Skin epidermis (tissue), 12 donors: ENCODE results near the gene CFAP58.

Experiments used
- H3K27ac ChIP-seq, 21 experiments: fragments of 200-600 bp; sonication (generic) in 11 of 21; one replicate each; pipeline ENCODE4 v1.5.0; 2020; ENCODE audit warnings: mild to moderate bottlenecking in 3 of 21, inconsistent platforms in 2 of 21, moderate library complexity in 2 of 21
- H3K4me3 ChIP-seq, 7 experiments: fragments of 200-600 bp; sonication (generic) in 2 of 7; one replicate each; pipeline ENCODE4 v1.5.0; 2020; ENCODE audit warnings: inconsistent platforms in 2 of 7, mild to moderate bottlenecking in 2 of 7, moderate library complexity in 1 of 7

CFAP58 gene

DNA sequence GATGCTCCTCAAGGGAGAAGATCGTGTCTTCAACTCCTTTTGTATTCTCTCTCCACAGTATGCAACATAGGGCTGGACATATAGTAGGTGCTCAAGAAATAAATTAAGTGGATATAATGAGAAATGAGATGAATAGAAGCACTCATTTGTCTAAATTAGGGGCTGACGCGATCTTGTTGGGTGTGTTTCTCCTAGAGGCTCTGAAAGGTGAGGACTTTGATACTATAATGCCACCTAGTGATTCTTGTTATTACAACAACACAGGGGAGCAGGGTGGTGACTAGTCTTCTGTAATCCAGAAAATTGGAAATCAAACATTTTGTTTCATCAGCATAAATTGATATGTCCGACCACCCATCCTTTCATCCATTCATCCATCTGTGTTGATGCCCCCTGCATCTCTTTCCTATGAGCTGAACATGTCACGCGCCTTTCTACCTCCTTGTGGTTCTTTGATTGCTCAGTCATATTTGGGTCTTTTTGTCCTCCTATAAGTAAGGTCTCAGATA is 3.5 kb upstream of the CFAP58 start:
- H3K27ac ChIP-seq = peak overlapping the region in 19 of 21 experiments; percentile 10 to 88 (median 75)
- H3K4me3 ChIP-seq = peak overlapping the region in 1 of 7 experiments; percentile 6

GRCh38 chr10:104351061-104351702 is 2.5 kb upstream of the CFAP58 start:
- H3K4me3 ChIP-seq = no peak overlapping the region
- H3K27ac ChIP-seq = peak overlapping the region in 19 of 21 experiments; percentile 40 to 88 (median 69)

DNA sequence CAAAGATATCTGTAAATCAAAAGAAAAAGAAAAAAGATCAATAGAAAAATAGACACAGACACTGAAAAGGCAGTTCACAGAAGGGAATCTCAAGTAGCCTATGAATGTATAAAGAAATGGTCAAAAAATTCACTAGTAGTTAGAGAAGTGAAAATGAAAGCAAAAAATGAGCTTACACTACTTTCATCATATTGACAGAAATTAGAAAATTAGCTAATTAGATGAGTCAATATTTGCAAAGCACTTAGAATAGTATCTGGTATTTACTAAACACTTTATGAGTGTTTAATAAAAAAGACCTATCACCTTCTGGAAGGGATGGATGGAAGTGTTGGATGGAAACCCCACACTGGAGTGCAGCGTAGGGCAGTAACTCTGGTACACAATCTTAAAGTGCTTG is 1.7 kb upstream of the CFAP58 start:
- H3K27ac ChIP-seq = peak overlapping the region in 16 of 21 experiments; percentile 12 to 88 (median 65)

GRCh38 chr10:104359811-104360210 is 6.2 kb downstream of the CFAP58 start:
- no peak overlapping the region for H3K27ac ChIP-seq
- H3K4me3 ChIP-seq = no peak overlapping the region

More for the DNA sequence above, 1.7 kb upstream of the CFAP58 start:
- H3K4me3 ChIP-seq = peak overlapping the region in 1 of 7 experiments; percentile 7

GRCh38 chr10:104367904-104368303 is 14.3 kb downstream of the CFAP58 start:
- H3K27ac ChIP-seq = no peak overlapping the region
- no peak overlapping the region for H3K4me3 ChIP-seq

DNA sequence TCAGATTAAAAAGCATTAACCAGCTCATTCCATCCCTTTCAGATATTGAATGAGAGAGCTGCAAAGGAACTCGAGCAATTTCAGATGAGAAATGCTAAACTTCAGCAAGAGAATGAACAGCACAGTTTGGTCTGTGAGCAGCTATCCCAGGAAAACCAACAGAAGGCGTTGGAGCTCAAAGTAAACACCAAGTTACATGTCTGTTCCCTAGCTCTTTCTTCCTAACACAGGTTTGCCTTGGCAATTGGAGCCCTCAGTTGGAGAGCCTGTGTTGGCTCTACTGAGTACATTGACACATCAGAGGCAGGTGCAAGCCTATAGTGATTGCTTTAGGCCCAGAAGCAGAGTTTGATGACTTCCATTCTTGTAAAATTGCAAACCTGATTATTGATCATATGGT is 14.7 kb downstream of the CFAP58 start:
- no peak overlapping the region for H3K4me3 ChIP-seq
- no peak overlapping the region for H3K27ac ChIP-seq

- H3K4me3 ChIP-seq = no peak overlapping the region
- H3K27ac ChIP-seq = no peak overlapping the region
These were observed 18.1 kb downstream of the CFAP58 start for GRCh38 chr10:104371753-104372152.

- Histone ChIP-seq H3K4me3 (no peak overlapping the region), H3K27ac (no peak overlapping the region)
These were observed 21.0 kb downstream of the CFAP58 start for GRCh38 chr10:104374591-104374990.

DNA sequence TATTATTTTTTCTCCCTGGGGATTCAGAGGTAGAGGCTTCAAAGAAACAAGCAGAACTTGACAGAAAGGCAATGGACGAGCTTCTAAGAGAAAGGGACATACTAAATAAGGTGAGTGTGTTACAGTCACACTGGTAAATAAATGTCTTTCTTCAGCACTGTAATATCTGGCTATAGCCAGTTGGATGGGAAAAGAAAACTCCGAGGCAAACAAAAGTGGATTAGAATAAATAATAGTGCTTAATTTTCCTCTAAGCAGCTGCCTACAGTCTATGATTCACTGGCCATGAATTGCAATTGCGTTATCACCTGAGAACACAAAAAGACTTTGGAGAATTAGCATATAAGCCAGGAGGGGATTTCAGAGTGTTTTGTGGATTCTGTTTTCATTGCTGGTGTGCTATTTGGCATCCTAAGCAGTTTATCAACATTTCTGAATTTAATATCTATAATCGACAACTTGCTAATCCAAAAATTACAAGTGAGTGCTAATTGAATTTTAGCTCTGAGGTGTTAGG is 23.2 kb downstream of the CFAP58 start:
- Histone ChIP-seq H3K27ac (no peak overlapping the region), H3K4me3 (no peak overlapping the region)

- Histone ChIP-seq H3K27ac (no peak overlapping the region), H3K4me3 (no peak overlapping the region)
These were observed 26.7 kb downstream of the CFAP58 start for GRCh38 chr10:104380336-104380735.

GRCh38 chr10:104387130-104387888 is 33.7 kb downstream of the CFAP58 start:
- no peak overlapping the region for H3K27ac ChIP-seq
- no peak overlapping the region for H3K4me3 ChIP-seq

GRCh38 chr10:104388830-104389229 is 35.2 kb downstream of the CFAP58 start:
- Histone ChIP-seq H3K4me3 (no peak overlapping the region), H3K27ac (no peak overlapping the region)

DNA sequence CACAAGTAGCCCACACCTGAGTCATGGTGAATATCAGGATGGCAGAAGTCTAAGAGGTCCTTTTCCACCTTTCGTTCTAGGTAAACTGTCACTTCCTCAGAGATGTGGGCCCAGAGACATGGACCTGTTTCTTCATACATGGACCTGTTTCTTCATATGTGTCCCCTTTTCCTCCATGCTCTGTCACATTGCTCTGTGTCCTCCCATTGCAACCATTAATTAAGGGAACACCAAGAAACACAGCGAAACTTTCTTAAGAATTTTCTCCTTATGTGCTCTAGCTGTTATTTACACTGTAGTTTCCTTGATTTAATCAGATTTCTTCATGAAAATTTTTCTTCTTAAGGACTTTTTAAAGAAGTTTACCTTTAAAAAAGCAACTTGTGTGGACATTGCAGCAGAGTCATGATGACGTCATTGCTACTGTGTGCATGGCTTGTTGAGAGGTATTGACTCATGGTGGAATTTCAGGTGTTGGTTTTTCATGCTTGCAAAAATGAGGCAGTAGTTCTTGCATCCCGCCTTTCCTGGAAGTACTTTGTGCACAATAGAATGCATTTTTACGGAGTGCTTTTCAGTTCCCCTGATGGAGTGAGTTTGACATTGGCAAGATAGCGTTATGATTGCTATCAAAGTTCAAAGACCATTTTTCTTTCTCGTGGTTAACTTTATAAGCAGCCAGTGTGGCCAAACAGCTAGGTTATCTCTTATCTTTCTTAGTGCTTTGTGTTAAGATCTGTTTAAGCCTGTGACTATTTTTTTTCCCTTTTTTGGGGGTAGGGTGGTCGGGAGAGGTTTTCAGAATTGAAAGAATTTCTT is 37.7 kb downstream of the CFAP58 start:
- no peak overlapping the region for H3K27ac ChIP-seq
- H3K4me3 ChIP-seq = no peak overlapping the region

- Histone ChIP-seq H3K27ac (no peak overlapping the region), H3K4me3 (no peak overlapping the region)
These were observed 38.3 kb downstream of the CFAP58 start for GRCh38 chr10:104391969-104392296.

DNA sequence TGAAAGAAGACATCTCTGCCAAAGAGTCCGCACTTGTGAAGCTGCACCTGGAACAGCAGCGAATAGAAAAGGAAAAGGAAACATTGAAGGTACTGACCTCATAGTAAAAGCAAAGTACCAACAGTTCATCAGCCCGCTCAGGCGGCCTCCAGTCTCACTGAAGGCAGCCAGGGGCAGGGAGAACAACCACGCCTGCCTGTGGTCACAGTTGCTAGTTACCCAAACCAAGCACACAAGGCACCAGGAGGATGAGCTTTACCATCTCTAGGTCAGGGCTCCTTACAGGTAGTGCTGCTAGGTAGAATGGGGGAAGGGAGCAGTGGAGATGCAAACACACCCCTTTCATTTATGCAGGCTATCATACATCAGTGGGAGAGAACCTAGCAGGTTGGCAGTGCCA is 39.8 kb downstream of the CFAP58 start:
- no peak overlapping the region for H3K4me3 ChIP-seq

DNA sequence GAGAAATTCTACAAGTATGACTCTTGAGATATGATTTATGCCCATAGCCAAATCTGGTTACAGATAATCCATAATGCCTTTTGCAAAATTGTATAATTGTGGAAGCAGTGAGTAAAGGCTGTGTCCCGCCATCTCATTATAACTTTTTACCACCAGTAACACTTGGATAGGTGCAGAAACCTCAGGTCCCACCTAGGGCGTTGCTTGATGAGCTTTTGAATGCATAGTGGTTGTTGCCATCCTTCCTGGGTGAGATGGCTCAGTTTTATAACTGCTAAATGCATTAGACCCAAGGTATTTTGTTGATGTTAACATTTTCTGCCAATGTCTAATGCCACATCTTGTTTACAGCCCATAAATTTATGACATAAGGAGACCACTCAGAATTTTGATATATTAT is 42.9 kb downstream of the CFAP58 start:
- Histone ChIP-seq H3K4me3 (no peak overlapping the region), H3K27ac (no peak overlapping the region)

More for the DNA sequence above, 39.8 kb downstream of the CFAP58 start:
- no peak overlapping the region for H3K27ac ChIP-seq

GRCh38 chr10:104403636-104404035 is 50.0 kb downstream of the CFAP58 start:
- H3K27ac ChIP-seq = no peak overlapping the region
- no peak overlapping the region for H3K4me3 ChIP-seq

DNA sequence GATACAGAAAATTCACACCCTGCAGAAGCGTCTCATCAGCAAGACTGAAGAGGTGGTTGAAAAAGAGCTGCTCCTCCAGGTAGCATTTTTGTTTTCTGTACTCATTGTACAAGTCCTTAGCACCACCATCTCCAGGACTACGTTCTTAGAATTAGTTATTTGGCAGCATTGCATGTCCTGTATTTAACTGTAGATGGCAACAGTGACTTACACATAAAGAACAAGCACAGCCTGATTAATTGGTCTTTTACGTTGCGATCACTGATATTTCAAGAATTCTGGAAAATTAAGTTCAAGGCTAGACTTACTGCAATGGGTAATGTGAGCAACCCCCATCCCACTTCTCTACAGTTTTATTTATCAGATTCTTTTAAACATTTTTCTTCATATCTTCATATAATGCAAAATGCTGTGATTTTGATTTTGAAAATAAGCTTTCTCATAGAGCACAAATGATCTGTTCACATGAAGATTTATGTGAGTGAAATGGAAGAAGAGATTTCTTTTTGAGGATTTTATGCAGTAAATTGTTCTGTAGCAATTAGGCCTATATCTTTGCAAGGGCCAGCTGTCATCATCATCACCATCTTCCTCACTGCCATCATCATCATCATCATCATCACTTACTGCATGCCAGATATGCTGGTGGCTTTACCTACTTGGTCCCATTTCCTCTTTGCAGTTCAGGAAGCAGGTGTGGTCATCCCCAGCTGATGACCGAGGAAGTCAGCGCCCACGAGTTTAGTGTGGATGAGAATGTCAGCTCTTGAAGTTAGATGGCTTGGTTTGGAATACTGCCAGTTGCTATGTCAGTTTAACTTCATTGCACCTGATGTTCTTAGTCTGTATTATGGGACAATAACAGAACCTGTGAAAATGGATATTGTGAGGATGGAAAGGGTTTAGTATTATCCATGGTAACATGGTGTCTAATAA is 53.4 kb downstream of the CFAP58 start:
- no peak overlapping the region for H3K27ac ChIP-seq

GRCh38 chr10:104413528-104413927 is 59.9 kb downstream of the CFAP58 start:
- H3K27ac ChIP-seq = no peak overlapping the region
- H3K4me3 ChIP-seq = no peak overlapping the region

More for the DNA sequence above, 53.4 kb downstream of the CFAP58 start:
- no peak overlapping the region for H3K4me3 ChIP-seq
